WTC11 (cell line): Measurements from ENCODE around the gene MYORG.

Source experiments
- ATF3 ChIP-seq: sonication (generic); formaldehyde crosslinking; conservative IDR thresholded peaks from 2 replicates; pipeline ENCODE4 v1.8.1; 2022; ENCODE audit warnings: mild to moderate bottlenecking, missing genetic modification reagents
- CTCF ChIP-seq: fragments of 200-600 bp; IDR thresholded peaks from 2 replicates; pipeline ENCODE4 v1.8.0; 2022; ENCODE audit warnings: antibody characterized with exemption
- E2F4 ChIP-seq: sonication (generic); formaldehyde crosslinking; IDR thresholded peaks from 2 replicates; pipeline ENCODE4 v1.8.1; 2022; ENCODE audit warnings: low read depth, mild to moderate bottlenecking, moderate library complexity, missing genetic modification reagents, borderline replicate concordance
- NR3C1 ChIP-seq: sonication (generic); formaldehyde crosslinking; conservative IDR thresholded peaks from 2 replicates; pipeline ENCODE4 v1.8.1; 2023; ENCODE audit warnings: low read depth, mild to moderate bottlenecking, missing genetic modification reagents
- USF2 ChIP-seq: sonication (generic); formaldehyde crosslinking; IDR thresholded peaks from 2 replicates; pipeline ENCODE4 v1.8.1; 2023; ENCODE audit warnings: mild to moderate bottlenecking, missing genetic modification reagents, moderate library complexity
- ZBTB43 ChIP-seq: sonication (generic); formaldehyde crosslinking; IDR thresholded peaks from 2 replicates; pipeline ENCODE4 v1.8.1; 2023; ENCODE audit warnings: mild to moderate bottlenecking, missing genetic modification reagents

GRCh38 chr9:34379334-34380033, 2.8 kb upstream of the MYORG start:
- TF ChIP-seq USF2 (CRISPR knock-in tag), result no peak
- peak; percentile 97 for TF ChIP-seq CTCF
- no peak for TF ChIP-seq E2F4 (CRISPR knock-in tag)
- peak; percentile 92 for TF ChIP-seq ZBTB43 (CRISPR knock-in tag)
- TF ChIP-seq ATF3 (CRISPR knock-in tag), result no peak
- TF ChIP-seq NR3C1 (CRISPR knock-in tag), result no peak
